Brain microvascular endothelial cell (primary cell): Measurements from ENCODE around the gene NOTCH3.

Experiments
- DNase-seq: peaks from one replicate; pipeline ENCODE4 v3.0.0-alpha.2; 2020
- H3K27ac ChIP-seq: fragments of 250-450 bp; sonication (Bioruptor Pico); 2 replicates; pipeline ENCODE4 v1.5.1; 2020; ENCODE audit warnings: mild to moderate bottlenecking, moderate library complexity
- H3K27me3 ChIP-seq: fragments of 250-450 bp; sonication (Bioruptor Pico); replicated peaks from 2 replicates; pipeline ENCODE4 v1.5.1; 2020; ENCODE audit warnings: mild to moderate bottlenecking
- H3K36me3 ChIP-seq: fragments of 250-450 bp; sonication (Bioruptor Pico); replicated peaks from 2 replicates; pipeline ENCODE4 v1.5.1; 2020; ENCODE audit warnings: mild to moderate bottlenecking
- H3K4me3 ChIP-seq: 2 replicates; pipeline ENCODE4 v1.5.1; 2011; ENCODE audit warnings: low read depth, mild to moderate bottlenecking, control low read depth, low read length, moderate library complexity
- in situ Hi-C: cut with HindIII; loops from 2 replicates; pipeline ENCODE4 v1.10.0; 2017; ENCODE audit warnings: low sequenced_read_pairs, low pct_ligation_motif_present
- TF ChIP-seq, protein P1 (sequence below): IDR thresholded peaks from 2 replicates; pipeline ENCODE4 v1.5.1; 2011; ENCODE audit warnings: low read depth, mild to moderate bottlenecking, moderate library complexity, low read length, control low read depth, inconsistent platforms; ENCODE audit errors: missing control alignments

The NOTCH3 gene

DNA sequence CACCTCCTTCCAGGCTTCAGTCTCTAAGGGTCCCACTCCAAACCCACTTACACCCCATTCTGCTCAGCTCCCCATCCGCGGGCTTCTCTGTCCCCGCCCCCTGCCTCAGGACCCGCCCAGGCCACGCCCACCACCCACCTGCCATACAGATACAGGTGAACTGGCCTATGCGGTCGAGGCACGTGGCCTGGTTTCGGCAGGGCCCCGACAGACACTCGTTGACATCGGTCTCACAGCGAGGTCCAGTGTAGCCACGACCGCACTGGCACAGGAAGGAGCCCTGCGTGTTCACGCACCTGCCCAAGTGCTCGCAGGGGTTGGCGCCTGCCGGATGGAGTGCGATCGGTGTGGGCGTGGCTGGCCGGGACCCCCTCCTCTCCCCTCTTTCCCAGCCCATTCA lies 11.9 kb downstream of the NOTCH3 start:
- no peak for DNase-seq
- Histone ChIP-seq H3K27ac (no peak overlapping the region), H3K27me3 (no peaks in the 10 kb centered on the region), H3K36me3 (peaks cover 67% of the 10 kb centered on the region), H3K4me3 (no peak overlapping the region)
- TF ChIP-seq, protein P1, sequence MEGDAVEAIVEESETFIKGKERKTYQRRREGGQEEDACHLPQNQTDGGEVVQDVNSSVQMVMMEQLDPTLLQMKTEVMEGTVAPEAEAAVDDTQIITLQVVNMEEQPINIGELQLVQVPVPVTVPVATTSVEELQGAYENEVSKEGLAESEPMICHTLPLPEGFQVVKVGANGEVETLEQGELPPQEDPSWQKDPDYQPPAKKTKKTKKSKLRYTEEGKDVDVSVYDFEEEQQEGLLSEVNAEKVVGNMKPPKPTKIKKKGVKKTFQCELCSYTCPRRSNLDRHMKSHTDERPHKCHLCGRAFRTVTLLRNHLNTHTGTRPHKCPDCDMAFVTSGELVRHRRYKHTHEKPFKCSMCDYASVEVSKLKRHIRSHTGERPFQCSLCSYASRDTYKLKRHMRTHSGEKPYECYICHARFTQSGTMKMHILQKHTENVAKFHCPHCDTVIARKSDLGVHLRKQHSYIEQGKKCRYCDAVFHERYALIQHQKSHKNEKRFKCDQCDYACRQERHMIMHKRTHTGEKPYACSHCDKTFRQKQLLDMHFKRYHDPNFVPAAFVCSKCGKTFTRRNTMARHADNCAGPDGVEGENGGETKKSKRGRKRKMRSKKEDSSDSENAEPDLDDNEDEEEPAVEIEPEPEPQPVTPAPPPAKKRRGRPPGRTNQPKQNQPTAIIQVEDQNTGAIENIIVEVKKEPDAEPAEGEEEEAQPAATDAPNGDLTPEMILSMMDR = no peak
- in situ Hi-C loops = no loop called here

DNA sequence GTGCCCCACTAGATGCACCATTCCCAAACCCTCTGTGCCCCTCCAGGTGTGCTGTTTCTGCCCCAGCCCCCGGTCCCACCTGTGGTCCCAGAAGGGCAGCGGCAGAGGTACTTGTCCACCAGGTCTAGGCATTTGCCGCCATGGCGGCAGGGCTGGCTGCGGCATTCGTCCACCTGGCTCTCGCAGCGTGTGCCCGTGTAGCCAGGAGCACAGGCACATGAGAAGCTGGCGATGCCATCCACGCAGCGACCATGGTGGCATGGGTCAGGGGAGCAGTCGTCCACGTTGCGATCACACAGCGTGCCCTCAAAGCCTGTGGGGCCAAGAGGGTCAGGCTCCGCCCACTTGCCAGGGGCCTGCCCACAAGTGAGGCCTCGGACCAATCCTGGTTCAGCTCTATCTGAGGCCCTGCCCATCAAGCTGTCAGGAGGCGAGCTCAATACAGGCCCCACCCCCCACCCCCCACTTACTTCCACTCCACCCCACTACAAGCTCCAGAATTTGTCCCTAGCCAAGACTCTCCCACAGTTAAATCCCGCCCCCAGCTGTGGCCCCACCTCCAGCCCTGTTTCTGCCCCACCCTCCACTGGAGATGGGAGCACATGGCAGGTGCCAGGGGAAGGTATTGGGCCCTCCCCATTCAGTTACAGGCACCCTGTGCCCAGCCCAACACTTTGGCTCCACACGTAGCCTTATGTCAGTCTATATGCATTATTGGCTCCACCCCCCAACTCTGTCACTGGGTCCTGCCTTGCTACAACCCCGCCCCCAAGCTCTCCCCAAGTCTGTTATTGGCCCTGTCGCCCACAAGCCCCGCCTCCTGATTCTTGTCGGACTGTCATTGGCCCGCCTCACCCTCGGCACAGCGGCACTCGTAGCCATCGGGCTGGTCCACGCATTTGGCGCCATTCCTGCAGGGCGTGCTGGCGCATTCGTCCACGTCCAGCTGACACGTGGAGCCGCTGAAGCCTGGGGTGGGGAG lies 13.5 kb downstream of the NOTCH3 start:
- DNase-seq = no peak
- Histone ChIP-seq H3K27me3 (no peaks in the 10 kb centered on the region), H3K27ac (no peak overlapping the region), H3K36me3 (peaks cover 58% of the 10 kb centered on the region), H3K4me3 (no peak overlapping the region)
- in situ Hi-C loops = no loop called here
- TF ChIP-seq, protein P1 = no peak

DNA sequence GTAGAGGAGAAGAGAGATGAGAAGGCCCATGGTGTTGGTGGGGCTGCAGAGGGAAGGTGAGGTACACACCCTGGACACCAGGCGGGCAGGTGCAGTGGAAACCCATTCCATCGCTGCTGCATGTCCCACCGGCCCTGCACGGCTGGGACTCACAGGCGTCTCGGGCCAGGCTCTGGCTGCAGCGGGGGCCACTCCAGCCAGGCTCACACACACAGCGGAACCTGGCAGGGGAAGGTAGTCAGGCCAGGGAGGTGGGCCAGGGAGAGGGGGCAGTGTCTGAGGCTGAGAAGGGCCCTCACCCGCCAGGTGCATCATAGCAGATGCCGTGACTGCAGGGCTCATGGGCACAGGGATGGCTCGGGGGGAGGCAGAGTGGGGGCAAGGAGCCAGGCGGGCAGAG lies 15.6 kb downstream of the NOTCH3 start:
- Histone ChIP-seq H3K36me3 (peaks cover 62% of the 10 kb centered on the region), H3K4me3 (no peak overlapping the region), H3K27me3 (no peaks in the 10 kb centered on the region), H3K27ac (no peak overlapping the region)
- TF ChIP-seq, protein P1 = no peak
- no peak for DNase-seq
- in situ Hi-C loops = no loop called here

DNA sequence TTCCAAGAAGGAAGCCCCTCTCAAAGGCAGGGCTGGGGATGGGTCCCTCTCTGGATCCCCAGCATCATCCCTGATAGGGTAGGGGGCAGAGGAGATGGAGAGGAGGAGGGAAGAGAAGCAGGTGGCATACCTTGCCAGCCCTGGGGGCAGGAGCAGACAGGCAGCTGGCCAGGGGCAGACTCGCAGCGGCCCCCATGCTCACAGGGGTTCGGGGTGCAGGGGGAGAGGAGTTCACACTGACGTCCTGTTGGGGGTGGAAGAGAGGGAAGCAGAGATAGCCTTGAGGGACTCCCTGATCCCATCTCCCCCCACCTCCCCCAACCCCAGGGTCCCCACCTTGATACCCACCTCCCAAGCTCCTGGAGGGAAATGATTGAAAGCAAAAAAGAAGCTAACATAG lies 16.0 kb downstream of the NOTCH3 start:
- peaks cover 63% of the 10 kb centered on the region for H3K36me3 ChIP-seq
- in situ Hi-C loops = no loop called here

DNA sequence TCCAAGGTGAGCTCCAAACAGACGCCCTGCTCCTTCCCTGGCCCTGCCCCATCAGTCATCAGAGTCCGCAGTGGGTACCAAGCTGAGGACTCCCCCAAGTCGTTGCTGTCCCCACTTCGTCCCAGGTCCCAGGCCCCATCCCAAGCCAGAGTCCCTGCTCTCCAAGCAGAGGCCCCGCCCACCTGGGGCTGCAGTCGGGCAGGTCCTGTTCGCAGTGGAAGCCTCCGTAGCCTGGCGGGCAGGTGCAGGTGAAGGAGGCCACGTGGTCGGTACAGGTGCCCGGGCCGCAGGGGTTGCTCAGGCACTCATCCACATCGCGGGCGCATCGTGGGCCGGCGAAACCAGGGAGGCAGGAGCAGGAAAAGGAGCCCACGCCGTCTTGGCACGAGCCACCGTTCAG lies 19.4 kb downstream of the NOTCH3 start:
- Histone ChIP-seq H3K4me3 (no peak overlapping the region), H3K27me3 (no peaks in the 10 kb centered on the region), H3K36me3 (peaks cover 58% of the 10 kb centered on the region), H3K27ac (no peak overlapping the region)
- in situ Hi-C loops = no loop called here
- no peak for DNase-seq
- TF ChIP-seq, protein P1 = no peak

More for the DNA sequence above, 16.0 kb downstream of the NOTCH3 start:
- no peak overlapping the region for H3K27ac ChIP-seq
- H3K27me3 ChIP-seq = no peaks in the 10 kb centered on the region
- no peak for DNase-seq
- no peak overlapping the region for H3K4me3 ChIP-seq
- TF ChIP-seq, protein P1 = no peak
